WTC11 (cell line): ENCODE data around the gene DNTT.

Source experiments
- CTCF ChIP-seq: fragments of 200-600 bp; IDR thresholded peaks from 2 replicates; pipeline ENCODE4 v1.8.0; 2022; ENCODE audit warnings: antibody characterized with exemption
- FOXJ3 ChIP-seq: sonication (generic); formaldehyde crosslinking; IDR thresholded peaks from 2 replicates; pipeline ENCODE4 v1.9.0; 2021; ENCODE audit warnings: missing genetic modification reagents, mild to moderate bottlenecking, borderline replicate concordance
- MXD4 ChIP-seq: fragments of 250-450 bp; sonication (Bioruptor Pico); IDR thresholded peaks from 2 replicates; pipeline ENCODE4 v1.8.0; 2021; ENCODE audit warnings: mild to moderate bottlenecking, moderate library complexity, borderline replicate concordance
- NFYB ChIP-seq: sonication (generic); formaldehyde crosslinking; conservative IDR thresholded peaks from 2 replicates; pipeline ENCODE4 v1.8.0; 2022; ENCODE audit warnings: low read depth, missing genetic modification reagents
- NR1H2 ChIP-seq: sonication (generic); formaldehyde crosslinking; IDR thresholded peaks from 2 replicates; pipeline ENCODE4 v1.9.0; 2021; ENCODE audit warnings: mild to moderate bottlenecking, moderate library complexity, missing genetic modification reagents
- PRDM15 ChIP-seq: sonication (generic); formaldehyde crosslinking; IDR thresholded peaks from 2 replicates; pipeline ENCODE4 v1.8.0; 2022; ENCODE audit warnings: missing genetic modification reagents
- RELA ChIP-seq: sonication (generic); formaldehyde crosslinking; IDR thresholded peaks from 2 replicates; pipeline ENCODE4 v1.8.1; 2022; ENCODE audit warnings: missing genetic modification reagents, mild to moderate bottlenecking, borderline replicate concordance
- SMAD4 ChIP-seq: sonication (generic); formaldehyde crosslinking; IDR thresholded peaks from 2 replicates; pipeline ENCODE4 v1.8.0; 2022; ENCODE audit warnings: mild to moderate bottlenecking, missing genetic modification reagents
- TP53 ChIP-seq: sonication (generic); formaldehyde crosslinking; IDR thresholded peaks from 2 replicates; pipeline ENCODE4 v1.8.1; 2023; ENCODE audit warnings: mild to moderate bottlenecking, missing genetic modification reagents
- TF ChIP-seq, protein P1 (sequence below): sonication (generic); formaldehyde crosslinking; IDR thresholded peaks from 2 replicates; pipeline ENCODE4 v1.8.0; 2022; ENCODE audit warnings: mild to moderate bottlenecking, missing genetic modification reagents
- TF ChIP-seq, protein P2 (sequence below): sonication (generic); formaldehyde crosslinking; IDR thresholded peaks from 2 replicates; pipeline ENCODE4 v1.8.1; 2022; ENCODE audit warnings: low read depth, missing genetic modification reagents, borderline replicate concordance
- TF ChIP-seq, protein P3 (sequence below): sonication (generic); formaldehyde crosslinking; IDR thresholded peaks from 2 replicates; pipeline ENCODE4 v1.8.0; 2022; ENCODE audit warnings: mild to moderate bottlenecking, missing genetic modification reagents
- TF ChIP-seq, protein P4 (sequence below): sonication (generic); formaldehyde crosslinking; IDR thresholded peaks from 2 replicates; pipeline ENCODE4 v1.8.0; 2023; ENCODE audit warnings: missing genetic modification reagents

DNA sequence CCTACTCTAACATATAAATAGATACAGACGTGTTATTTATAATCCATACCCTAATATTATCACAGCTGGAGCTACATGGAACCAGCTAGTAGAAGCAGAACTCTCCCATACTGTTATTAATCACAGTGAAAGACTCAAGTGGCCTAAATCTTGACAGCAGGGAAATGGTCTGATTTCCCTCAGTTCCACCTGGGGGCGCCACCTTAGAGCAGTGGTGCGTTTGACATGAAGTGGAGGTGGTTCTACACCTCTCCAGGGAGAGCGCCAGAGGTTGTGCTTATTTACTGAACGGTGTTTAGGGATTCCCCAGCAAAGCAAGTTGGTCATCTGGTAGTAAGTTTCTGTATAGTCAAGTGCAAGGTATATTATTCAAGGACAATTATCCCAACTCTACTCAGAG, 17.6 kb downstream of the DNTT start:
- TF ChIP-seq CTCF (peak; percentile 39; the same call in 1 of the 2 replicates), NFYB (CRISPR knock-in tag) (no peak), RELA (no peak), NR1H2 (CRISPR knock-in tag) (no peak), FOXJ3 (CRISPR knock-in tag) (no peak), MXD4 (CRISPR knock-in tag) (no peak), PRDM15 (CRISPR knock-in tag) (no peak), SMAD4 (CRISPR knock-in tag) (no peak), TP53 (CRISPR knock-in tag) (no peak)
- TF ChIP-seq, protein P1, sequence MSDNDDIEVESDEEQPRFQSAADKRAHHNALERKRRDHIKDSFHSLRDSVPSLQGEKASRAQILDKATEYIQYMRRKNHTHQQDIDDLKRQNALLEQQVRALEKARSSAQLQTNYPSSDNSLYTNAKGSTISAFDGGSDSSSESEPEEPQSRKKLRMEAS (CRISPR knock-in tag), result no peak
- TF ChIP-seq, protein P2, sequence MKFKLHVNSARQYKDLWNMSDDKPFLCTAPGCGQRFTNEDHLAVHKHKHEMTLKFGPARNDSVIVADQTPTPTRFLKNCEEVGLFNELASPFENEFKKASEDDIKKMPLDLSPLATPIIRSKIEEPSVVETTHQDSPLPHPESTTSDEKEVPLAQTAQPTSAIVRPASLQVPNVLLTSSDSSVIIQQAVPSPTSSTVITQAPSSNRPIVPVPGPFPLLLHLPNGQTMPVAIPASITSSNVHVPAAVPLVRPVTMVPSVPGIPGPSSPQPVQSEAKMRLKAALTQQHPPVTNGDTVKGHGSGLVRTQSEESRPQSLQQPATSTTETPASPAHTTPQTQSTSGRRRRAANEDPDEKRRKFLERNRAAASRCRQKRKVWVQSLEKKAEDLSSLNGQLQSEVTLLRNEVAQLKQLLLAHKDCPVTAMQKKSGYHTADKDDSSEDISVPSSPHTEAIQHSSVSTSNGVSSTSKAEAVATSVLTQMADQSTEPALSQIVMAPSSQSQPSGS (CRISPR knock-in tag), result no peak
- TF ChIP-seq, protein P3, sequence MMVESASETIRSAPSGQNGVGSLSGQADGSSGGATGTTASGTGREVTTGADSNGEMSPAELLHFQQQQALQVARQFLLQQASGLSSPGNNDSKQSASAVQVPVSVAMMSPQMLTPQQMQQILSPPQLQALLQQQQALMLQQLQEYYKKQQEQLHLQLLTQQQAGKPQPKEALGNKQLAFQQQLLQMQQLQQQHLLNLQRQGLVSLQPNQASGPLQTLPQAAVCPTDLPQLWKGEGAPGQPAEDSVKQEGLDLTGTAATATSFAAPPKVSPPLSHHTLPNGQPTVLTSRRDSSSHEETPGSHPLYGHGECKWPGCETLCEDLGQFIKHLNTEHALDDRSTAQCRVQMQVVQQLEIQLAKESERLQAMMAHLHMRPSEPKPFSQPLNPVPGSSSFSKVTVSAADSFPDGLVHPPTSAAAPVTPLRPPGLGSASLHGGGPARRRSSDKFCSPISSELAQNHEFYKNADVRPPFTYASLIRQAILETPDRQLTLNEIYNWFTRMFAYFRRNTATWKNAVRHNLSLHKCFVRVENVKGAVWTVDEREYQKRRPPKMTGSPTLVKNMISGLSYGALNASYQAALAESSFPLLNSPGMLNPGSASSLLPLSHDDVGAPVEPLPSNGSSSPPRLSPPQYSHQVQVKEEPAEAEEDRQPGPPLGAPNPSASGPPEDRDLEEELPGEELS (CRISPR knock-in tag), result no peak
- TF ChIP-seq, protein P4, sequence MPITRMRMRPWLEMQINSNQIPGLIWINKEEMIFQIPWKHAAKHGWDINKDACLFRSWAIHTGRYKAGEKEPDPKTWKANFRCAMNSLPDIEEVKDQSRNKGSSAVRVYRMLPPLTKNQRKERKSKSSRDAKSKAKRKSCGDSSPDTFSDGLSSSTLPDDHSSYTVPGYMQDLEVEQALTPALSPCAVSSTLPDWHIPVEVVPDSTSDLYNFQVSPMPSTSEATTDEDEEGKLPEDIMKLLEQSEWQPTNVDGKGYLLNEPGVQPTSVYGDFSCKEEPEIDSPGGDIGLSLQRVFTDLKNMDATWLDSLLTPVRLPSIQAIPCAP (CRISPR knock-in tag), result no peak
